C4-2B (cell line): ENCODE data around the gene NAA15.

ENCODE experiments used
- CTCF ChIP-seq: fragments of 450-650 bp; conservative IDR thresholded peaks from 2 replicates; pipeline ENCODE4 v1.5.1; 2017; ENCODE audit warnings: mild to moderate bottlenecking
- ZFX ChIP-seq: fragments of 450-650 bp; IDR thresholded peaks from 2 replicates; pipeline ENCODE4 v1.6.1; 2017

- no peak for TF ChIP-seq CTCF
- TF ChIP-seq ZFX, result no peak
Observed at GRCh38 chr4:139330283-139330682, 29.0 kb downstream of the NAA15 start.
